HEK293 (cell line): ENCODE measurements around the gene CASP2.

Experiments used
- CTCF ChIA-PET: fragments of 350-600 bp; formaldehyde crosslinking; extraction: SDS; loops from one replicate; lab custom pipeline; 2021; ENCODE audit warnings: antibody characterized with exemption; lab: Yijun Ruan, JAX
- POLR2A ChIA-PET: fragments of 300-600 bp; formaldehyde crosslinking; extraction: SDS; loops from one replicate; lab custom pipeline; 2020; ENCODE audit warnings: antibody characterized with exemption, inconsistent platforms; lab: Yijun Ruan, JAX
- H3K27ac ChIP-seq: fragments of 200-500 bp; sonication (Bioruptor generic); 2 replicates; pipeline ENCODE4 v1.5.1; 2014; ENCODE audit warnings: low read depth, low read length, control low read depth, inconsistent platforms; ENCODE audit errors: extremely low read depth
- H3K36me3 ChIP-seq, 2 experiments: fragments of 200-500 bp in 1 of 2; sonication (Bioruptor generic) in 1 of 2; 1 replicate in 1 of 2; 2 replicates in 1 of 2; pipeline ENCODE4 v1.5.1; 2014 to 2017; ENCODE audit warnings: inconsistent platforms in 2 of 2, low read length in 2 of 2; ENCODE audit not compliant: control insufficient read depth in 2 of 2, insufficient read depth in 1 of 2
- H3K4me1 ChIP-seq: fragments of 200-500 bp; sonication (Bioruptor generic); 2 replicates; pipeline ENCODE4 v1.5.1; 2014; ENCODE audit warnings: mild to moderate bottlenecking, low read length, inconsistent platforms; ENCODE audit not compliant: control insufficient read depth, insufficient read depth
- H3K4me3 ChIP-seq: 2 replicates; pipeline ENCODE4 v1.5.1; 2011; ENCODE audit warnings: low read depth, mild to moderate bottlenecking, control low read depth, low read length, moderate library complexity
- H3K9me3 ChIP-seq: fragments of 200-500 bp; sonication (Bioruptor generic); 2 replicates; pipeline ENCODE4 v1.5.1; 2014; ENCODE audit warnings: low read depth, low read length, inconsistent platforms; ENCODE audit not compliant: control insufficient read depth, insufficient read depth
- FEZF1 ChIP-seq: fragments of 450-650 bp; formaldehyde crosslinking; IDR thresholded peaks from 2 replicates; pipeline ENCODE4 v1.5.1; 2016; ENCODE audit warnings: missing biosample characterization, missing genetic modification characterization
- GFI1B ChIP-seq: fragments of 450-650 bp; formaldehyde crosslinking; IDR thresholded peaks from 2 replicates; pipeline ENCODE4 v1.5.1; 2016; ENCODE audit warnings: missing biosample characterization, missing genetic modification characterization
- GLI4 ChIP-seq: fragments of 450-650 bp; formaldehyde crosslinking; IDR thresholded peaks from 2 replicates; pipeline ENCODE4 v1.5.1; 2016; ENCODE audit warnings: missing biosample characterization, missing genetic modification characterization
- GLIS2 ChIP-seq: fragments of 450-650 bp; formaldehyde crosslinking; IDR thresholded peaks from 2 replicates; pipeline ENCODE4 v1.5.1; 2016; ENCODE audit warnings: missing biosample characterization, missing genetic modification characterization
- HOXC10 ChIP-seq: sonication (generic); formaldehyde crosslinking; IDR thresholded peaks from 2 replicates; pipeline ENCODE4 v1.8.1; 2023; ENCODE audit warnings: mild to moderate bottlenecking, missing genetic modification reagents
- HOXD13 ChIP-seq: sonication (generic); formaldehyde crosslinking; IDR thresholded peaks from 2 replicates; pipeline ENCODE4 v1.8.0; 2022; ENCODE audit warnings: missing genetic modification reagents, borderline replicate concordance
- TRIM28 ChIP-seq: IDR thresholded peaks from 2 replicates; pipeline ENCODE4 v1.6.1; 2011; ENCODE audit warnings: low read length, control low read depth, borderline replicate concordance
- ZBTB6 ChIP-seq: fragments of 450-650 bp; formaldehyde crosslinking; IDR thresholded peaks from 2 replicates; pipeline ENCODE4 v1.5.1; 2017; ENCODE audit warnings: missing biosample characterization, missing genetic modification characterization
- ZBTB7A ChIP-seq: fragments of 450-650 bp; formaldehyde crosslinking; IDR thresholded peaks from 2 replicates; pipeline ENCODE4 v1.5.1; 2016; ENCODE audit warnings: low read depth, missing biosample characterization, missing genetic modification characterization
- ZFHX2 ChIP-seq: fragments of 450-650 bp; formaldehyde crosslinking; conservative IDR thresholded peaks from 2 replicates; pipeline ENCODE4 v1.5.1; 2016; ENCODE audit warnings: missing biosample characterization, missing genetic modification characterization
- ZNF133 ChIP-seq: fragments of 450-650 bp; formaldehyde crosslinking; IDR thresholded peaks from 2 replicates; pipeline ENCODE4 v1.5.1; 2016; ENCODE audit warnings: missing biosample characterization, missing genetic modification characterization
- ZNF174 ChIP-seq: fragments of 450-650 bp; formaldehyde crosslinking; IDR thresholded peaks from 2 replicates; pipeline ENCODE4 v1.5.0; 2017; ENCODE audit warnings: missing biosample characterization, mild to moderate bottlenecking, missing genetic modification characterization
- ZNF335 ChIP-seq: fragments of 450-650 bp; formaldehyde crosslinking; conservative IDR thresholded peaks from 2 replicates; pipeline ENCODE4 v1.5.1; 2016; ENCODE audit warnings: missing biosample characterization, missing genetic modification characterization
- ZNF423 ChIP-seq: fragments of 450-650 bp; formaldehyde crosslinking; IDR thresholded peaks from 2 replicates; pipeline ENCODE4 v1.5.1; 2016; ENCODE audit warnings: missing biosample characterization, missing genetic modification characterization
- ZNF514 ChIP-seq: fragments of 450-650 bp; formaldehyde crosslinking; IDR thresholded peaks from 2 replicates; pipeline ENCODE4 v1.5.1; 2016; ENCODE audit warnings: missing biosample characterization, missing genetic modification characterization
- ZNF776 ChIP-seq: fragments of 450-650 bp; formaldehyde crosslinking; IDR thresholded peaks from 2 replicates; pipeline ENCODE4 v1.5.0; 2017; ENCODE audit warnings: missing biosample characterization, missing genetic modification characterization, borderline replicate concordance
- ZNF830 ChIP-seq: fragments of 450-650 bp; IDR thresholded peaks from 2 replicates; pipeline ENCODE4 v1.5.0; 2018; ENCODE audit warnings: missing biosample characterization, missing genetic modification characterization, low read depth, mild to moderate bottlenecking, moderate library complexity
- ZSCAN23 ChIP-seq: fragments of 450-650 bp; formaldehyde crosslinking; IDR thresholded peaks from 2 replicates; pipeline ENCODE4 v1.5.1; 2016; ENCODE audit warnings: missing biosample characterization, missing genetic modification characterization
- ZSCAN5A ChIP-seq: fragments of 450-650 bp; formaldehyde crosslinking; IDR thresholded peaks from 2 replicates; pipeline ENCODE4 v1.5.1; 2016; ENCODE audit warnings: missing biosample characterization, missing genetic modification characterization
- ZXDB ChIP-seq: fragments of 450-650 bp; formaldehyde crosslinking; IDR thresholded peaks from 2 replicates; pipeline ENCODE4 v1.5.1; 2016; ENCODE audit warnings: missing biosample characterization, missing genetic modification characterization

The CASP2 gene

GRCh38 chr7:143315776-143316175 is 27.6 kb downstream of the CASP2 start, which contains the start of gene CLCN1 (continued):
- TF ChIP-seq FEZF1 (tag by site-specific recombination) = no peak
- no peak for TF ChIP-seq ZNF514 (tag by site-specific recombination)
- no peak for TF ChIP-seq ZSCAN5A (tag by site-specific recombination)
- TF ChIP-seq HOXC10 (CRISPR knock-in tag) = no peak
- TF ChIP-seq HOXD13 = no peak
- no peak for TF ChIP-seq ZNF423 (tag by site-specific recombination)
- TF ChIP-seq ZNF776 (tag by site-specific recombination) = no peak
- TF ChIP-seq ZNF830 = no peak

GRCh38 chr7:143316492-143316891 is 28.3 kb downstream of the CASP2 start:
- Histone ChIP-seq H3K4me3 (no peak overlapping the region), H3K9me3 (no peaks in the 10 kb centered on the region), H3K27ac (no peak overlapping the region), H3K36me3 (peaks cover 0 to 5% of the 10 kb centered on the region in 2 experiments; a peak in 1 of 3 replicates), H3K4me1 (no peaks in the 10 kb centered on the region)
- ChIA-PET CTCF (interaction anchor here (1.2 to 1.8 kb wide), 2 partner anchors 11 to 64 kb away, joined by 3 to 11 read pairs; no protein-coding TSS in a partner anchor), POLR2A (no interaction called here)
- TF ChIP-seq ZBTB6 (no peak), GLIS2 (no peak), ZFHX2 (tag by site-specific recombination) (0 out of 2 replicates have a peak, but pooled peaks have one; percentile 23)

GRCh38 chr7:143318661-143319060 is 30.5 kb downstream of the CASP2 start:
- Histone ChIP-seq H3K36me3 (no peaks in the 10 kb centered on the region), H3K9me3 (no peaks in the 10 kb centered on the region), H3K4me1 (no peaks in the 10 kb centered on the region), H3K27ac (no peak overlapping the region), H3K4me3 (no peak overlapping the region)
- ChIA-PET CTCF (interaction anchor here (0.6 to 1.2 kb wide), 2 partner anchors 14 to 80 kb away, joined by 3 read pairs; no protein-coding TSS in a partner anchor), POLR2A (no interaction called here)
- TF ChIP-seq ZNF174 (tag by site-specific recombination) = no peak
- peak; percentile 64; the same call in 1 of the 2 replicates for TF ChIP-seq TRIM28
- TF ChIP-seq, all 188 proteins: peak for 1

GRCh38 chr7:143320620-143321019 is 32.5 kb downstream of the CASP2 start:
- no peak overlapping the region for H3K27ac ChIP-seq
- CTCF ChIA-PET = no interaction called here
- no peak for TF ChIP-seq ZXDB (tag by site-specific recombination)
- TF ChIP-seq GFI1B = no peak
- TF ChIP-seq ZFHX2 (tag by site-specific recombination) = no peak
- TF ChIP-seq ZNF133 (tag by site-specific recombination) = no peak

GRCh38 chr7:143321242-143321641 is 33.1 kb downstream of the CASP2 start:
- CTCF ChIA-PET = interaction anchor here (0.6 to 1.1 kb wide), 2 partner anchors 14 to 22 kb away, joined by 3 to 4 read pairs; no protein-coding TSS in a partner anchor
- H3K36me3 ChIP-seq = no peaks in the 10 kb centered on the region
- no peaks in the 10 kb centered on the region for H3K4me1 ChIP-seq
- no peak overlapping the region for H3K4me3 ChIP-seq
- H3K27ac ChIP-seq = no peak overlapping the region
- no peaks in the 10 kb centered on the region for H3K9me3 ChIP-seq
- POLR2A ChIA-PET = no interaction called here
- no peak for TF ChIP-seq ZNF335 (tag by site-specific recombination)
- TF ChIP-seq ZBTB7A (tag by site-specific recombination) = no peak
- no peak for TF ChIP-seq GLI4 (tag by site-specific recombination)
- TF ChIP-seq ZSCAN23 (tag by site-specific recombination) = no peak

More at GRCh38 chr7:143320620-143321019, 32.5 kb downstream of the CASP2 start:
- POLR2A ChIA-PET = no interaction called here
- Histone ChIP-seq H3K4me1 (no peaks in the 10 kb centered on the region), H3K9me3 (no peaks in the 10 kb centered on the region), H3K4me3 (no peak overlapping the region), H3K36me3 (no peaks in the 10 kb centered on the region)
